GM23338 (cell line): Measurements from ENCODE around the gene ANKRD31.

Experiments
- CREB1 ChIP-seq: fragments of 250-450 bp; sonication (Bioruptor Pico); IDR thresholded peaks from 2 replicates; pipeline ENCODE4 v1.5.0; 2020; ENCODE audit warnings: low read depth, mild to moderate bottlenecking, moderate library complexity
- CTCF ChIP-seq, 2 experiments: fragments of 200-600 bp in 1 of 2; sonication (generic) in 1 of 2; conservative IDR thresholded peaks; 2 replicates each; pipeline versions ENCODE4 v1.5.1 to v1.6.1; 2016 to 2017; ENCODE audit warnings: antibody characterized with exemption in 2 of 2, low read depth in 2 of 2, mild to moderate bottlenecking in 2 of 2, moderate library complexity in 1 of 2
- EZH2 ChIP-seq: fragments of 200-600 bp; sonication (generic); IDR thresholded peaks from one replicate; pipeline ENCODE4 v1.8.0; 2017; ENCODE audit warnings: antibody characterized with exemption, mild to moderate bottlenecking, low read depth; ENCODE audit not compliant: unreplicated experiment
- EZH2phosphoT487 ChIP-seq: fragments of 200-600 bp; sonication (generic); IDR thresholded peaks from one replicate; pipeline ENCODE4 v1.8.1; 2018; ENCODE audit warnings: antibody characterized with exemption; ENCODE audit not compliant: unreplicated experiment
- JUNB ChIP-seq: IDR thresholded peaks from one replicate; pipeline ENCODE4 v1.6.1; 2016; ENCODE audit warnings: antibody characterized with exemption; ENCODE audit not compliant: unreplicated experiment
- POLR2AphosphoS5 ChIP-seq: IDR thresholded peaks from 2 replicates; pipeline ENCODE4 v1.6.1; 2016; ENCODE audit warnings: antibody characterized with exemption, low read depth
- REST ChIP-seq: IDR thresholded peaks from one replicate; pipeline ENCODE4 v1.6.1; 2018; ENCODE audit warnings: antibody characterized with exemption; ENCODE audit not compliant: unreplicated experiment
- STAT1 ChIP-seq: IDR thresholded peaks from one replicate; pipeline ENCODE4 v1.6.1; 2016; ENCODE audit warnings: antibody characterized with exemption; ENCODE audit not compliant: unreplicated experiment
- ZNF114 ChIP-seq: fragments of 250-450 bp; sonication (Bioruptor Pico); IDR thresholded peaks from 2 replicates; pipeline ENCODE4 v1.5.0; 2020; ENCODE audit warnings: mild to moderate bottlenecking, moderate library complexity
- ZNF462 ChIP-seq: fragments of 250-450 bp; sonication (Bioruptor Pico); IDR thresholded peaks from 2 replicates; pipeline ENCODE4 v1.5.0; 2020; ENCODE audit warnings: mild to moderate bottlenecking, moderate library complexity

DNA sequence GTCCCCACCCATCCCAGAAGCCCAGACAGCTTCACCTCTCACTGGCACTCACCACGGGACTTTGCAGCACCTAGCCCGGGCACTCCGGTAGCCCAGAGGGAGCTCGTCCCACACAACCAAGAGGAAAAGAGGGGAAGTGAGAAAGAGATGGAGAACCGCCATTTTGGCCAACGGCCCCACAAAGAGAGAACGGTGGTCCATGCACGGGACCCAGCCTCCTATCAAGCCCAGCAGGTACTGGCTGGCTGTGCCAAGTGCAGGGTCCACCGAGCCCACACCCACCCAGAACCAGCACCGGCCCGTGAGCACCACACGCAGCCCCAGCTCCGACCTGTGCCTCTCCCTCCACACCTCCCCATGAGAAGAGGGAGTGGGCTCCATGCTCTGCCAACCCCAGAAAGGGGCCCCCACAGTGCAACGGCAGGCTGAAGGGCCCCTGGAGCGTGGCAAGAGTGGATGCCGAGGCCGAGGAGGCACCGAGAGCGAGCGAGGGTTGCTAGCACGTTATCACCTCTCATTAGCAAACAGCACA lies 105.8 kb downstream of the ANKRD31 start:
- TF ChIP-seq EZH2: no peak
- no peak for TF ChIP-seq JUNB
- TF ChIP-seq POLR2AphosphoS5: no peak
- no peak for TF ChIP-seq CTCF (conservative IDR thresholded peaks at IDR 0.05; ENCODE audit: low read depth in 2 of 2)
- TF ChIP-seq EZH2phosphoT487: no peak
- TF ChIP-seq REST: no peak
- no peak for TF ChIP-seq ZNF114 (CRISPR knock-in tag)
- TF ChIP-seq STAT1: no peak
- TF ChIP-seq CREB1 (CRISPR knock-in tag): no peak
- no peak for TF ChIP-seq ZNF462 (CRISPR knock-in tag)
